ENCODE results near the gene GSE1. TPM values are rescaled to one million over a fixed set of nuclear protein-coding genes. Genes with fewer than 3 reads are reported as not detected.
A peak's percentile ranks its signal among the peaks of the same experiment; 100 is the strongest.

GSE1 gene
- total and polyA plus RNA-seq, 2 experiments from 2014 or later = 32.4 to 135 TPM

GRCh38 chr16:85610059-85610445, 3.1 kb upstream of the GSE1 start:
- peaks cover 51% of the 10 kb centered on the region for H3K4me1 ChIP-seq (ENCODE audit: insufficient read depth)
- no peaks in the 10 kb centered on the region for H3K9me3 Mint-ChIP-seq
- TF ChIP-seq EZH2 (IDR thresholded peaks at IDR 0.05; ENCODE audit: low read depth, unreplicated experiment) (no peak), ETS1 (IDR thresholded peaks at IDR 0.05) (no peak), EZH2phosphoT487 (IDR thresholded peaks at IDR 0.05; ENCODE audit: unreplicated experiment) (no peak), NANOG (IDR thresholded peaks at IDR 0.05; ENCODE audit: borderline replicate concordance) (no peak), STAT1 (IDR thresholded peaks at IDR 0.05; ENCODE audit: unreplicated experiment) (no peak)
- H3K36me3 ChIP-seq (ENCODE audit: insufficient read depth) = no peaks in the 10 kb centered on the region
- H3F3A ChIP-seq (replicated peaks; ENCODE audit: low read depth) = peaks cover 20% of the 10 kb centered on the region; the same call in 1 of the 2 replicates
- peaks cover 7% of the 10 kb centered on the region; the same call in 1 of the 2 replicates for H3K27me3 ChIP-seq (ENCODE audit: insufficient read depth)
- peaks cover 45% of the 10 kb centered on the region for H3K79me2 ChIP-seq (replicated peaks; ENCODE audit: insufficient read depth)
- H2AFZ ChIP-seq = no peak overlapping the region
- H3K27ac ChIP-seq (ENCODE audit: low read depth) = no peak overlapping the region
- H3K4me1 Mint-ChIP-seq = peaks cover 47% of the 10 kb centered on the region
- no peak for DNase-seq (ENCODE audit: low spot score)
- H3K4me2 ChIP-seq = peak overlapping the region; percentile 78
- no peak overlapping the region; the same call in 1 of the 2 replicates for H3K27ac Mint-ChIP-seq
- no peaks in the 10 kb centered on the region; the same call in 2 of the 3 replicates for H3K36me3 Mint-ChIP-seq (ENCODE audit: low read depth)
- H4K20me1 ChIP-seq (replicated peaks; ENCODE audit: insufficient read depth) = no peaks in the 10 kb centered on the region
- H3K4me3 ChIP-seq = peak overlapping the region; percentile 42; the same call in 1 of the 2 replicates
- H3K9me2 ChIP-seq (ENCODE audit: insufficient read depth) = no peaks in the 10 kb centered on the region
- H3K4me3 Mint-ChIP-seq = peak overlapping the region; percentile 68
- H3K27me3 Mint-ChIP-seq (ENCODE audit: insufficient read depth, low read depth, poor library complexity) = peaks cover 20% of the 10 kb centered on the region
- no peak for ATAC-seq

DNA sequence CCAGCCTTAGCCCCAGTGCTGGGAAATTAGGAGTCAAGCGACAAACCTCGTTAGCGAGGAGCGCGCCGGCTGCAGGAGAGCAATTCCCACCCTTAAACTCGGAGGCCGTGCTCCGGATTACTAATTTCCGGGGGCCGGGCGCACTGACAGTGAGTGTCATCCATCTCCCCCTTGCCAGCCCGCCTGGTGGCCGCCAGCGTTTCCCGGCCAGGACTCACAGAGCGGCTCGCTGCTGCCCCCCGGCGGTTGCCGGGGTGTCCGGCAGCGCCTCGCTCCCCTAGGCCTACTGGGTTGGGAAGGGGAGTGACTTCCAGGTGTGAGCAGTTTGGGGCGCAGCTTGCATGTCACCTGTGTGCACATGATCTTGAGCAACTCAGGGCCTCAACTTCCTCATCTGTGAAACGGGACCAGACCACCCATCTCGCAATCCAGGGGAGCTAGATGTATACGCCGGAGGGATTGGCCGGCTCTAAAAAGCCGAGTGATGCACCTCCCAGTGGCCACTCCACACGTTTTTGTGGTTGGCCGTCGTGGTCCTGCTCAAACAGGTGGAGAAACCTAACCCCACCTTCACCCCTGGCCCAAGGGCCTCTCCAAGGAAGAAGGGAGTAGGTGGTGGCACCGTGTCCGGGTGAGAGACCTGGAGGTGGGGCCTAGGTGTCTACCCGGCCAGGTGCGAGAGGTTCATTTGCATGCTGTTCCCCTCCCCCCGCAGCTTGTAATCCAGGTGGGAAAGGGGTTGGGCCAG, 2.5 kb upstream of the GSE1 start:
- H3K27ac Mint-ChIP-seq = peak overlapping the region; percentile 96
- H4K20me1 ChIP-seq (replicated peaks; ENCODE audit: insufficient read depth) = peaks cover 3% of the 10 kb centered on the region; the same call in 1 of the 2 replicates
- TF ChIP-seq JUNB (IDR thresholded peaks at IDR 0.05; ENCODE audit: unreplicated experiment) (no peak), CTCF (conservative IDR thresholded peaks at IDR 0.05; ENCODE audit: low read depth in 2 of 2) (peak; percentile 80 to 96), NANOG (IDR thresholded peaks at IDR 0.05; ENCODE audit: borderline replicate concordance) (no peak), ZNF114 (CRISPR knock-in tag; IDR thresholded peaks at IDR 0.05) (no peak), EZH2 (IDR thresholded peaks at IDR 0.05; ENCODE audit: low read depth, unreplicated experiment) (no peak), CREB1 (CRISPR knock-in tag; IDR thresholded peaks at IDR 0.05; ENCODE audit: low read depth) (peak; percentile 66), REST (IDR thresholded peaks at IDR 0.05; ENCODE audit: unreplicated experiment) (no peak), EZH2phosphoT487 (IDR thresholded peaks at IDR 0.05; ENCODE audit: unreplicated experiment) (no peak), ETS1 (IDR thresholded peaks at IDR 0.05) (peak; percentile 32; the same call in 1 of the 2 replicates), POLR2AphosphoS5 (IDR thresholded peaks at IDR 0.05; ENCODE audit: low read depth) (peak; percentile 46; the same call in 1 of the 2 replicates)

More for the DNA sequence above, 2.5 kb upstream of the GSE1 start:
- H3K27ac ChIP-seq (ENCODE audit: low read depth) = peak overlapping the region; percentile 98
- H3K9me3 Mint-ChIP-seq = no peaks in the 10 kb centered on the region
- ATAC-seq (peak; percentile 21), DNase-seq (ENCODE audit: low spot score) (peak; percentile 99)
- peaks cover 24% of the 10 kb centered on the region for H3K27me3 Mint-ChIP-seq (ENCODE audit: insufficient read depth, low read depth, poor library complexity)
- H3K36me3 ChIP-seq (ENCODE audit: insufficient read depth) = no peaks in the 10 kb centered on the region
- peaks cover 20% of the 10 kb centered on the region for H3F3A ChIP-seq (replicated peaks; ENCODE audit: low read depth)
- H3K36me3 Mint-ChIP-seq (ENCODE audit: low read depth) = no peaks in the 10 kb centered on the region; the same call in 2 of the 3 replicates
- no peak overlapping the region for H2AFZ ChIP-seq
- H3K4me3 Mint-ChIP-seq = peak overlapping the region; percentile 68
- peaks cover 7% of the 10 kb centered on the region; the same call in 1 of the 2 replicates for H3K27me3 ChIP-seq (ENCODE audit: insufficient read depth)
- peaks cover 47% of the 10 kb centered on the region for H3K4me1 Mint-ChIP-seq
- peaks cover 45% of the 10 kb centered on the region for H3K79me2 ChIP-seq (replicated peaks; ENCODE audit: insufficient read depth)
- no peaks in the 10 kb centered on the region for H3K9me2 ChIP-seq (ENCODE audit: insufficient read depth)
- peaks cover 51% of the 10 kb centered on the region for H3K4me1 ChIP-seq (ENCODE audit: insufficient read depth)
- peak overlapping the region; percentile 84 for H3K4me3 ChIP-seq
- H3K4me2 ChIP-seq = peak overlapping the region; percentile 90
